Measurements from ENCODE around the gene SPDYE6. TPM values are rescaled to one million over a fixed set of nuclear protein-coding genes. Genes with fewer than 3 reads are reported as not detected.

Gene SPDYE6
- total and polyA plus RNA-seq, 2 donors (not counting 1 experiment from before 2014, with no cell fraction given) = not detected

DNA sequence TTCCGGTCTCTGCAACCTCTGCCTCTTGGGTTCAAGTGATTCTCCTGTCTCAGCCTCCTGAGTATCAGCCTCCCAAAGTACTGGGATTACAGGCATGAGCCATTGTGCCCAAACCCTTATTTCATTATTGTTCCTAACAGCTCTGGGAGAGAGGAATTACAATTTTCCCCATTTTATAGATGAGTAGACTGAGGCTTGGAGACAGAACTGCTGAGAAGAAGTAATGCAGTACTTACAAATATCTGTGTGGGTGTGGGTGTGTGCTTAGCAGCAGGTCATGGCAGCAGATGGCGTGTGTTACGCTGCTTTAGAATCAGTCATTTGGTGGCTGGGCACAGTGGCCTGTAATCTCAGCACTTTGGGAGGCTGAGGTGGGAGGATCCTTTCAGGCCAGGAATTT is 47.3 kb upstream of the SPDYE6 start:
- Histone ChIP-seq H3K4me2 (replicated peaks; ENCODE audit: low read depth, low read length, poor library complexity, severe bottlenecking) (no peak overlapping the region), H4K20me1 (ENCODE audit: control insufficient read depth, insufficient read depth, low read length, poor library complexity, severe bottlenecking) (peaks cover 12% of the 10 kb centered on the region), H3K9me3 (ENCODE audit: control extremely low read depth in 1 of 3, control insufficient read depth in 2 of 3, insufficient read depth in 1 of 3, low read length in 2 of 3) (no peaks in the 10 kb centered on the region), H2AFZ (ENCODE audit: insufficient read depth, low read depth, low read length, poor library complexity, severe bottlenecking) (no peak overlapping the region), H3K79me2 (ENCODE audit: control insufficient read depth, insufficient read depth, low read length) (peaks cover 33% of the 10 kb centered on the region), H3K9ac (ENCODE audit: low read length) (no peak overlapping the region), H3K27ac (ENCODE audit: low read length in 2 of 2) (no peak overlapping the region), H3K36me3 (replicated peaks in 1 of 2; ENCODE audit: control extremely low read depth in 1 of 2, control insufficient read depth in 1 of 2, extremely low read depth in 1 of 2, insufficient read depth in 2 of 2, low read length in 1 of 2) (peaks cover 8 to 83% of the 10 kb centered on the region in 2 experiments), H3K4me3 (ENCODE audit: control extremely low read depth in 1 of 5, extremely low read depth in 1 of 5, insufficient read depth in 1 of 5, low read depth in 2 of 5, low read length in 4 of 5) (no peak overlapping the region), H3K27me3 (replicated peaks in 1 of 4; ENCODE audit: control extremely low read depth in 1 of 4, control insufficient read depth in 3 of 4, insufficient read depth in 4 of 4, low read length in 3 of 4) (no peaks in the 10 kb centered on the region), H3K4me1 (ENCODE audit: control insufficient read depth in 2 of 2, insufficient read depth in 2 of 2, low read length in 2 of 2) (peaks cover 13 to 21% of the 10 kb centered on the region in 2 donors)
- no peaks in the 10 kb centered on the region for H3K27me3 Mint-ChIP-seq
- ChIA-PET CTCF (interaction anchor here (2.0 to 23.0 kb wide), 4 partner anchors 9 to 61 kb away, joined by 7 to 1182 read pairs (median 26); partner anchors contain the start of genes ALKBH4, LRWD1 and ORAI2), POLR2A (interaction anchor here (0.6 to 1.8 kb wide), 5 partner anchors 9 to 62 kb away, joined by 3 to 6 read pairs (median 6); no protein-coding TSS in a partner anchor)
- 100% methylated on average over 1 of the region's 3 CpGs for WGBS (ENCODE audit: insufficient coverage)
- no peaks in the 10 kb centered on the region for H3K9me3 Mint-ChIP-seq (ENCODE audit: insufficient read depth)
- ATAC-seq (ENCODE audit: low read depth) (no peak), DNase-seq (no peak)
- H3K27ac Mint-ChIP-seq = no peak overlapping the region
- no peak overlapping the region for H3K4me3 Mint-ChIP-seq
- intact Hi-C loops (cut with micrococcal nuclease) = no loop called here
- no peak for TF ChIP-seq CTCF (IDR thresholded peaks at IDR 0.05)
- no peak for TF ChIP-seq EZH2 (IDR thresholded peaks at IDR 0.05; ENCODE audit: borderline replicate concordance, insufficient read depth, low read depth, low read length, poor library complexity, severe bottlenecking)
- H3K4me1 Mint-ChIP-seq = peaks cover 32% of the 10 kb centered on the region

- H3K27ac ChIP-seq (ENCODE audit: low read length in 2 of 2) = no peak overlapping the region
- intact Hi-C loops (cut with micrococcal nuclease) = no loop called here
- CTCF ChIA-PET = interaction anchor here (1.1 to 23.0 kb wide), 3 partner anchors 12 to 94 kb away, joined by 3 to 1182 read pairs (median 3); partner anchors contain the start of gene ORAI2
- no peak overlapping the region for H3K4me3 ChIP-seq (ENCODE audit: control extremely low read depth in 1 of 5, extremely low read depth in 1 of 5, insufficient read depth in 1 of 5, low read depth in 2 of 5, low read length in 4 of 5)
- no peaks in the 10 kb centered on the region for H3K9me3 Mint-ChIP-seq (ENCODE audit: insufficient read depth)
- H3K27me3 Mint-ChIP-seq = no peaks in the 10 kb centered on the region
- ATAC-seq (ENCODE audit: low read depth) (no peak), DNase-seq (no peak)
- H3K27me3 ChIP-seq (replicated peaks in 1 of 4; ENCODE audit: control extremely low read depth in 1 of 4, control insufficient read depth in 3 of 4, insufficient read depth in 4 of 4, low read length in 3 of 4) = no peaks in the 10 kb centered on the region
- H3K4me1 Mint-ChIP-seq = peaks cover 37% of the 10 kb centered on the region
- peaks cover 49% of the 10 kb centered on the region for H3K79me2 ChIP-seq (ENCODE audit: control insufficient read depth, insufficient read depth, low read length)
- TF ChIP-seq EZH2 (IDR thresholded peaks at IDR 0.05; ENCODE audit: borderline replicate concordance, insufficient read depth, low read depth, low read length, poor library complexity, severe bottlenecking) = no peak
- no peak for TF ChIP-seq CTCF (IDR thresholded peaks at IDR 0.05)
- H3K9me3 ChIP-seq (ENCODE audit: control extremely low read depth in 1 of 3, control insufficient read depth in 2 of 3, insufficient read depth in 1 of 3, low read length in 2 of 3) = no peaks in the 10 kb centered on the region
- H4K20me1 ChIP-seq (ENCODE audit: control insufficient read depth, insufficient read depth, low read length, poor library complexity, severe bottlenecking) = peaks cover 22% of the 10 kb centered on the region
- POLR2A ChIA-PET = no interaction called here
- peak overlapping the region; percentile 59 for H3K27ac Mint-ChIP-seq
- H3K4me1 ChIP-seq (ENCODE audit: control insufficient read depth in 2 of 2, insufficient read depth in 2 of 2, low read length in 2 of 2) = peaks cover 12 to 25% of the 10 kb centered on the region in 2 donors
- no peak overlapping the region for H3K9ac ChIP-seq (ENCODE audit: low read length)
- H3K4me3 Mint-ChIP-seq = peak overlapping the region; percentile 6
- no peak overlapping the region for H3K4me2 ChIP-seq (replicated peaks; ENCODE audit: low read depth, low read length, poor library complexity, severe bottlenecking)
- no peak overlapping the region for H2AFZ ChIP-seq (ENCODE audit: insufficient read depth, low read depth, low read length, poor library complexity, severe bottlenecking)
- 79% methylated on average over 4 of the region's 5 CpGs for WGBS (ENCODE audit: insufficient coverage)
- peaks cover 5 to 56% of the 10 kb centered on the region in 2 experiments for H3K36me3 ChIP-seq (replicated peaks in 1 of 2; ENCODE audit: control extremely low read depth in 1 of 2, control insufficient read depth in 1 of 2, extremely low read depth in 1 of 2, insufficient read depth in 2 of 2, low read length in 1 of 2)
Observed at GRCh38 chr7:102400360-102400759, 44.1 kb upstream of the SPDYE6 start.

All from B cell (primary cell).